HG02884 (cell line): ENCODE measurements around the gene PLIN4.
"Not testable (repeated sequence)": the region's sequence is repeated elsewhere in the genome, so short reads cannot be mapped to it uniquely, and the experiment has no call there.

Experiments used
- ATAC-seq: cut with Tn5 transposase; IDR thresholded peaks from one replicate; pipeline ENCODE4 v1.9.1; 2021; ENCODE audit warnings: mild to moderate bottlenecking, moderate library complexity; ENCODE audit not compliant: unreplicated experiment

Gene PLIN4

GRCh38 chr19:4527377-4527776 lies 9.1 kb upstream of the PLIN4 start:
- not testable (repeated sequence) for ATAC-seq

GRCh38 chr19:4525563-4526002 lies 7.3 kb upstream of the PLIN4 start:
- no peak for ATAC-seq

GRCh38 chr19:4524808-4525562 lies 6.7 kb upstream of the PLIN4 start:
- no peak for ATAC-seq

GRCh38 chr19:4523306-4524110 lies 5.2 kb upstream of the PLIN4 start:
- no peak for ATAC-seq

GRCh38 chr19:4522291-4523002 lies 4.2 kb upstream of the PLIN4 start:
- no peak for ATAC-seq

- no peak for ATAC-seq
Observed at GRCh38 chr19:4521888-4522242, 3.6 kb upstream of the PLIN4 start.

GRCh38 chr19:4521170-4521887 lies 3.0 kb upstream of the PLIN4 start:
- ATAC-seq: no peak

- ATAC-seq: no peak
Observed at GRCh38 chr19:4519521-4520277, 1.4 kb upstream of the PLIN4 start.

GRCh38 chr19:4519172-4519496 lies 848 bp upstream of the PLIN4 start:
- no peak for ATAC-seq

GRCh38 chr19:4517451-4518057 lies 732 bp downstream of the PLIN4 start:
- no peak for ATAC-seq

- ATAC-seq: no peak
Observed at GRCh38 chr19:4516939-4517300, 1.4 kb downstream of the PLIN4 start.

- ATAC-seq: no peak
Observed at GRCh38 chr19:4516199-4516938, 1.9 kb downstream of the PLIN4 start.

- no peak for ATAC-seq
Observed at GRCh38 chr19:4515732-4516131, 2.6 kb downstream of the PLIN4 start.

GRCh38 chr19:4513248-4513647 lies 5.0 kb downstream of the PLIN4 start:
- no peak for ATAC-seq

- no peak for ATAC-seq
Observed at GRCh38 chr19:4512070-4512469, 6.2 kb downstream of the PLIN4 start.

- no peak for ATAC-seq
Observed at GRCh38 chr19:4511300-4512054, 6.8 kb downstream of the PLIN4 start.

GRCh38 chr19:4510435-4511255 lies 7.6 kb downstream of the PLIN4 start:
- no peak for ATAC-seq

GRCh38 chr19:4508698-4509097 lies 9.6 kb downstream of the PLIN4 start:
- ATAC-seq: no peak
